Choroid plexus epithelial cell (primary cell): ENCODE data around the gene MTA1.
A peak's percentile ranks its signal among the peaks of the same experiment; 100 is the strongest.

Source experiments
- DNase-seq: peaks from one replicate; pipeline ENCODE4 v3.0.0-alpha.2; 2010; ENCODE audit warnings: low read depth
- H3K4me3 ChIP-seq: 2 replicates; pipeline ENCODE4 v1.5.1; 2011; ENCODE audit warnings: low read depth, mild to moderate bottlenecking, control low read depth, low read length, moderate library complexity
- TF ChIP-seq, protein P1 (sequence below): conservative IDR thresholded peaks from 2 replicates; pipeline ENCODE4 v1.5.1; 2011; ENCODE audit warnings: low read depth, mild to moderate bottlenecking, control low read depth, inconsistent platforms, low read length, moderate library complexity

Gene MTA1

GRCh38 chr14:105475269-105476096 is 55.9 kb downstream of the MTA1 start:
- H3K4me3 ChIP-seq = peak overlapping the region; percentile 63
- no peak for DNase-seq
- TF ChIP-seq, protein P1, sequence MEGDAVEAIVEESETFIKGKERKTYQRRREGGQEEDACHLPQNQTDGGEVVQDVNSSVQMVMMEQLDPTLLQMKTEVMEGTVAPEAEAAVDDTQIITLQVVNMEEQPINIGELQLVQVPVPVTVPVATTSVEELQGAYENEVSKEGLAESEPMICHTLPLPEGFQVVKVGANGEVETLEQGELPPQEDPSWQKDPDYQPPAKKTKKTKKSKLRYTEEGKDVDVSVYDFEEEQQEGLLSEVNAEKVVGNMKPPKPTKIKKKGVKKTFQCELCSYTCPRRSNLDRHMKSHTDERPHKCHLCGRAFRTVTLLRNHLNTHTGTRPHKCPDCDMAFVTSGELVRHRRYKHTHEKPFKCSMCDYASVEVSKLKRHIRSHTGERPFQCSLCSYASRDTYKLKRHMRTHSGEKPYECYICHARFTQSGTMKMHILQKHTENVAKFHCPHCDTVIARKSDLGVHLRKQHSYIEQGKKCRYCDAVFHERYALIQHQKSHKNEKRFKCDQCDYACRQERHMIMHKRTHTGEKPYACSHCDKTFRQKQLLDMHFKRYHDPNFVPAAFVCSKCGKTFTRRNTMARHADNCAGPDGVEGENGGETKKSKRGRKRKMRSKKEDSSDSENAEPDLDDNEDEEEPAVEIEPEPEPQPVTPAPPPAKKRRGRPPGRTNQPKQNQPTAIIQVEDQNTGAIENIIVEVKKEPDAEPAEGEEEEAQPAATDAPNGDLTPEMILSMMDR = no peak

DNA sequence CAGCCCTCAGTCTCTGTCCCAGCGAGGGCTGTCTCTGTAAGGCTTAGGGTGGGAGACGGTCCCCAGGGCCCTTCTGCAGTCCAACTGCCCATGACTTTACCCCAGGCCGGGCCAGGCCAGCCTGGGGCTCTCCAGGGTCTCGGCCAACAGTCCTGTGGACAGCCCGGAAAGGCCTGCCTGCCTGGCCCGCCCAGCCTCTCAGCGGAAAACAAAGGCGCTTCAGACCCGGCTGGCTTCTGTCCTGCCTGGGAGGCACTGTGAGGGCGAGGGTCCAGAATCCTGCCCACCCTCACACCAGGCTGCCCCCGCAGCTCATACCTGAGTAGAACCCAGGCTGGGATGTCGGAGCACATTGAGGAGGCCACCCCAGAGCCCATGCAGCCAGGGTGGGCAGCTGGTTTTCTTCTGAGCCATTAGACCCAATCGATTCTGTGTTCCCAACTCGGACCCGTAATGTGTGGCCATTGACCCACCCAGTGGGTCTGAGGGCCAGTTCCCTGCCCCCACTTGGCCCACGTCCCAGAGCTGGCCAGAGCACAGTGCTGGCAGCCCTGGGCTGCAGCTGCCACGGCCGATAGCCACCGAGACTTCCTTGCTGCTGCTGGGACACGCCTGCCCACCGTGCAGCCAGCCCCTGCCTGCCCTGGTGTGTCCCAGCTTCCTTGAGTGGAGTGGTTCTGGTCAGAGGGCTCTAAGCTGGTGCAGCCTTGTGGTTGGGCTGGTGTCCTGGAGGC is 56.6 kb downstream of the MTA1 start:
- TF ChIP-seq, protein P1 = no peak
- no peak for DNase-seq
- peak overlapping the region; percentile 63 for H3K4me3 ChIP-seq

DNA sequence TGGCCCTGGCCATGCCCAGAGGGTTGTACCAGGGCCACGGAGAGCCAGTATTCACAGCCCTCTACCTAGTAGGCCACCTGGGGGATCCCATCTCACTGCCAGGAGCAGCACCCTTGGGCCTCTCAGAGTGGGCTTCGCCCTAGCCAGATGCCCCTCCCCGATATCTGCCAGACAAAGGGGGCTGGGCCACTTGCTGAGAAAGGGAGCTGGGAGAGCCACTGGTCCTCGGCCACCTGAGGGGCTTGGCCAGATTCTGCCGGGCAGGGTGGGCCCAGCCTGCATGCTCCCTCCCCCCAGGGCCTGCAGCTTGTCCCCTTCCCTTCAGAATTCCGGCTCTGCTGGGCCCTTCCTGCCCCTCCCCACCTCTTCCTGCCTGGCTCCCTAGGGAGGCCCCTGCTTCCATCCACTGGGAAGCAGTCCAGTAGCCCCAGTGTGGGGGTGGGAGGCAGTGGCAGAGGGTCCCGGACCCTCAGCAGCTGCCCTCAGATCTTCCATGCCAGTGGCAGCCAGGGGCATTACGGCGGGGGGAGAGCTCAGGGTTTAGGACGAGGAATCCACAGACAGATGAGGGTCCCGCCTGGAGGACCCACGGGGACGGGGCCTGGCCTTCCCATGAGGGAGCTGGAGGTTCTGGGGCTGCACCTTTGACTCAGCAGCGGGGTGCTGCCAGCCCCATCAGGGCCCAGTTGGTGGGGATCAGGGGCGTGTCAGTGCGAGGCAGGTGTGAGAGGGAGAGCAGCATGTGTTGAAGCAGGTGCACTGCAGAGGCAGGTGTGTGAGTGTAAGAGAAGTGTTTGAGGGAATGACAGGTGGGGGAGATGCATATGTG is 57.4 kb downstream of the MTA1 start:
- TF ChIP-seq, protein P1 = no peak
- H3K4me3 ChIP-seq = no peak overlapping the region
- DNase-seq = no peak

- TF ChIP-seq, protein P1 = no peak
- DNase-seq = no peak
- H3K4me3 ChIP-seq = no peak overlapping the region
Measured at GRCh38 chr14:105477660-105478397, 58.2 kb downstream of the MTA1 start.

DNA sequence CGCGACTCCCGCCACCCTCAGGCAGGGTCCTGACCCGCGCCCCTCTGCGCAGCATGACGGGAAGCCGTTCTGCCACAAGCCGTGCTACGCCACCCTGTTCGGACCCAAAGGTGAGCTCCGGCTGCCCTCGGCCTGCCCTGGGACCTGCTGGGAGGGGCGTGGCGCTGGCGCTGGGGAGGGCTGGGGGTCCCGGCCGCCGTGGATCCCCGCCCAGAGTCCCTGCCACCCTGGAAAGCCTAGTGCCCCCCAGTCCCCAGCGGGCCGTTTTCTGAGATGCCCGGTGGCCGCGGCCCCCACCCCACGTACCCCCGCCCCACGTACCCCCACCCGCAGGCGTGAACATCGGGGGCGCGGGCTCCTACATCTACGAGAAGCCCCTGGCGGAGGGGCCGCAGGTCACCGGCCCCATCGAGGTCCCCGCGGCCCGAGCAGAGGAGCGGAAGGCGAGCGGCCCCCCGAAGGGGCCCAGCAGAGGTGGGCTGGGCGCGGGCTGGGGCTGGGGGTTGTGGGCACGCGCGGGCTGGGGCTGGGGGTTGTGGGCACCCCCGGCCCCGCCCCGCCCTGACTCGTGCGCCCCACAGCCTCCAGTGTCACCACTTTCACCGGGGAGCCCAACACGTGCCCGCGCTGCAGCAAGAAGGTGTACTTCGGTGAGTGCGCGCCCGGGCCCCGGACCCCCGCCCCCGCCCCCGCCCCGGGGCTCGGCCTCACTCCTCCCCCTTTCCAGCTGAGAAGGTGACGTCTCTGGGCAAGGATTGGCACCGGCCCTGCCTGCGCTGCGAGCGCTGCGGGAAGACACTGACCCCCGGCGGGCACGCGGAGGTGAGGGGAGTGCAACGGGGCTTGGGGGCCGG is 59.0 kb downstream of the MTA1 start:
- H3K4me3 ChIP-seq = no peak overlapping the region
- no peak for DNase-seq
- TF ChIP-seq, protein P1 = no peak
